Transverse colon (tissue), 3 donors: ENCODE results near the gene IGFBP6.

Source experiments
- CTCF ChIP-seq, 5 experiments: fragments of 200-600 bp in 3 of 5; fragments of 450-650 bp in 2 of 5; sonication (generic) in 3 of 5; IDR thresholded peaks; 1 replicate in 2 of 5; 2 replicates in 3 of 5; pipeline ENCODE4 v1.5.1; 2016 to 2017; ENCODE audit warnings: antibody characterized with exemption in 5 of 5, inconsistent platforms in 3 of 5, mild to moderate bottlenecking in 2 of 5, moderate library complexity in 1 of 5
- EP300 ChIP-seq: sonication (generic); formaldehyde crosslinking; IDR thresholded peaks from one replicate; pipeline ENCODE4 v1.6.1; 2017; ENCODE audit warnings: antibody characterized with exemption, low read depth

- TF ChIP-seq CTCF (IDR thresholded peaks at IDR 0.05) (peak in 2 of 5 experiments; percentile 28 to 37), EP300 (no peak)
These were observed at the start of gene IGFBP6 for GRCh38 chr12:53097564-53098353.
